Erythroblast (primary cell): ENCODE results near the gene UPK1B.

Source experiments
- DNase-seq, 2 experiments: peaks; one replicate each; lab custom pipeline; 2025; lab: John Stamatoyannopoulos, UW
- GATA1 ChIP-seq: IDR thresholded peaks from 2 replicates; pipeline ENCODE4 v1.6.1; 2011; ENCODE audit warnings: low read depth, mild to moderate bottlenecking, control low read depth, low read length, moderate library complexity
- POLR2A ChIP-seq: IDR thresholded peaks from 2 replicates; pipeline ENCODE4 v1.6.1; 2011; ENCODE audit warnings: mild to moderate bottlenecking, low read length

Gene UPK1B

GRCh38 chr3:119195151-119195476, 21.7 kb downstream of the UPK1B start:
- DNase-seq, result no peak
- TF ChIP-seq GATA1 (no peak), POLR2A (no peak)

GRCh38 chr3:119195911-119196310, 22.5 kb downstream of the UPK1B start:
- DNase-seq, result no peak

GRCh38 chr3:119205209-119205608, 31.8 kb downstream of the UPK1B start:
- DNase-seq, result no peak
- TF ChIP-seq POLR2A, result no peak

More at GRCh38 chr3:119195911-119196310, 22.5 kb downstream of the UPK1B start:
- TF ChIP-seq POLR2A, result no peak
- no peak for TF ChIP-seq GATA1

- DNase-seq, result no peak
- TF ChIP-seq GATA1 (no peak), POLR2A (no peak)
These were observed 32.3 kb downstream of the UPK1B start for GRCh38 chr3:119205685-119206084.

GRCh38 chr3:119206611-119207511, 33.5 kb downstream of the UPK1B start:
- DNase-seq, result no peak
- TF ChIP-seq GATA1 (no peak), POLR2A (no peak)

- TF ChIP-seq GATA1 (no peak), POLR2A (no peak)
These were observed 34.1 kb downstream of the UPK1B start for GRCh38 chr3:119207512-119207875.

GRCh38 chr3:119211193-119211592, 37.8 kb downstream of the UPK1B start:
- no peak for DNase-seq
- TF ChIP-seq POLR2A (no peak), GATA1 (no peak)

More at GRCh38 chr3:119207512-119207875, 34.1 kb downstream of the UPK1B start:
- no peak for DNase-seq

GRCh38 chr3:119211803-119212202, 38.4 kb downstream of the UPK1B start:
- no peak for DNase-seq
- TF ChIP-seq GATA1 (no peak), POLR2A (no peak)

- no peak for DNase-seq
- TF ChIP-seq POLR2A (no peak), GATA1 (no peak)
These were observed 45.7 kb downstream of the UPK1B start for GRCh38 chr3:119219069-119219468.

- no peak for TF ChIP-seq GATA1
- TF ChIP-seq POLR2A, result no peak
- DNase-seq, result no peak
These were observed 46.8 kb downstream of the UPK1B start for GRCh38 chr3:119220198-119220597.

GRCh38 chr3:119220970-119221667, 47.7 kb downstream of the UPK1B start:
- TF ChIP-seq POLR2A (no peak), GATA1 (no peak)
- DNase-seq, result no peak

GRCh38 chr3:119221779-119222320, 48.5 kb downstream of the UPK1B start:
- TF ChIP-seq POLR2A (no peak), GATA1 (no peak)
- no peak for DNase-seq

GRCh38 chr3:119222391-119222790, 49.0 kb downstream of the UPK1B start:
- no peak for DNase-seq
- TF ChIP-seq POLR2A (no peak), GATA1 (no peak)

GRCh38 chr3:119223511-119223910, 50.1 kb downstream of the UPK1B start:
- TF ChIP-seq GATA1 (no peak), POLR2A (no peak)
- no peak for DNase-seq

GRCh38 chr3:119225121-119225520, 51.7 kb downstream of the UPK1B start:
- TF ChIP-seq POLR2A (no peak), GATA1 (no peak)
- DNase-seq, result peak in 1 of 2 experiments; percentile 3
